ENCODE results near the gene FAM98A.

DNA sequence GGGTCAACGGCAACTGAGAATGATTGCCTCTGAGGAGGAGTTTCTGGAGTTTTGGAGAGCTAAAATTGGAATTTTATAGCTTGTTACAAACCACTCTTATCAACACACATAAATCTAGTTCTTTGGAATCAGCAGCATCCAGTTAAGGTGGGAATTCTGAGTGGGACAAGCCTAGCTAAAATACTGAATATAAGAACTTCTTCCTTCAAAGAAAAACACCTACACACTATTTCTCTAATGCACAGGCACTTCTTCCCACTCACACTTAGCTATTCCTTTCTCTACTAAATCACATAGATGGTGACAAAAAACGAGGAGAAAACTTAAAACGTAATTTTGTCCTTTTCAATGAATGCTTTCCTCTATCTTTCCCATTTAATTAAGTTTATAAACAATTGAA lies 43.4 kb downstream of the FAM98A start:
- TF ChIP-seq, protein P1, sequence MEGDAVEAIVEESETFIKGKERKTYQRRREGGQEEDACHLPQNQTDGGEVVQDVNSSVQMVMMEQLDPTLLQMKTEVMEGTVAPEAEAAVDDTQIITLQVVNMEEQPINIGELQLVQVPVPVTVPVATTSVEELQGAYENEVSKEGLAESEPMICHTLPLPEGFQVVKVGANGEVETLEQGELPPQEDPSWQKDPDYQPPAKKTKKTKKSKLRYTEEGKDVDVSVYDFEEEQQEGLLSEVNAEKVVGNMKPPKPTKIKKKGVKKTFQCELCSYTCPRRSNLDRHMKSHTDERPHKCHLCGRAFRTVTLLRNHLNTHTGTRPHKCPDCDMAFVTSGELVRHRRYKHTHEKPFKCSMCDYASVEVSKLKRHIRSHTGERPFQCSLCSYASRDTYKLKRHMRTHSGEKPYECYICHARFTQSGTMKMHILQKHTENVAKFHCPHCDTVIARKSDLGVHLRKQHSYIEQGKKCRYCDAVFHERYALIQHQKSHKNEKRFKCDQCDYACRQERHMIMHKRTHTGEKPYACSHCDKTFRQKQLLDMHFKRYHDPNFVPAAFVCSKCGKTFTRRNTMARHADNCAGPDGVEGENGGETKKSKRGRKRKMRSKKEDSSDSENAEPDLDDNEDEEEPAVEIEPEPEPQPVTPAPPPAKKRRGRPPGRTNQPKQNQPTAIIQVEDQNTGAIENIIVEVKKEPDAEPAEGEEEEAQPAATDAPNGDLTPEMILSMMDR (IDR thresholded peaks at IDR 0.05), result no peak
- TF ChIP-seq POLR2A (IDR thresholded peaks at IDR 0.05), result no peak
